CD14-positive monocyte (primary cell): ENCODE data around the gene TAS2R20. TPM values are rescaled to one million over a fixed set of nuclear protein-coding genes. Genes with fewer than 3 reads are reported as not detected.

Source experiments
- DNase-seq, 3 donors: peaks; one replicate each; pipeline ENCODE4 v3.0.0-alpha.2; 2011 to 2022
- H2AFZ ChIP-seq: 2 replicates; pipeline ENCODE4 v1.6.0; 2012; ENCODE audit warnings: mild to moderate bottlenecking, low read depth, low read length, inconsistent platforms; ENCODE audit not compliant: insufficient read depth, poor library complexity, severe bottlenecking
- H3K27ac ChIP-seq, 2 donors: 1 replicate in 1 of 2; 2 replicates in 1 of 2; pipeline ENCODE4 v1.5.1; 2012 to 2013; ENCODE audit warnings: low read length in 2 of 2, control low read depth in 1 of 2, inconsistent platforms in 1 of 2, low read depth in 1 of 2, mild to moderate bottlenecking in 1 of 2
- H3K27me3 ChIP-seq, 2 donors: one replicate each; pipeline versions ENCODE4 v1.6.0 to v1.6.1; 2011 to 2013; ENCODE audit warnings: low read length in 2 of 2; ENCODE audit not compliant: control insufficient read depth in 2 of 2, insufficient read depth in 2 of 2
- H3K36me3 ChIP-seq, 2 donors: replicated peaks in 1 of 2; 1 replicate in 1 of 2; 2 replicates in 1 of 2; pipeline versions ENCODE4 v1.5.1 to v1.6.1; 2012 to 2013; ENCODE audit warnings: low read length in 2 of 2, control low read depth in 1 of 2, inconsistent platforms in 1 of 2, mild to moderate bottlenecking in 1 of 2; ENCODE audit not compliant: insufficient read depth in 2 of 2, control insufficient read depth in 1 of 2
- H3K4me1 ChIP-seq, 2 donors: 1 replicate in 1 of 2; 2 replicates in 1 of 2; pipeline versions ENCODE4 v1.5.1 to v1.6.1; 2012 to 2013; ENCODE audit warnings: low read length in 2 of 2, control low read depth in 1 of 2, inconsistent platforms in 1 of 2, mild to moderate bottlenecking in 1 of 2, moderate library complexity in 1 of 2; ENCODE audit not compliant: insufficient read depth in 2 of 2, control insufficient read depth in 1 of 2
- H3K4me2 ChIP-seq: replicated peaks from 2 replicates; pipeline ENCODE3; 2012; ENCODE audit warnings: low read length, moderate library complexity, mild to moderate bottlenecking; ENCODE audit not compliant: poor library complexity, severe bottlenecking; ENCODE audit errors: extremely low read depth
- H3K4me3 ChIP-seq, 3 experiments: fragments of 200-600 bp in 1 of 3; sonication (generic) in 1 of 3; replicated peaks in 1 of 3; 1 replicate in 2 of 3; 2 replicates in 1 of 3; pipeline ENCODE4 v1.5.1; 2011 to 2013; ENCODE audit warnings: low read length in 3 of 3, mild to moderate bottlenecking in 3 of 3, control low read depth in 2 of 3, low read depth in 2 of 3, inconsistent platforms in 1 of 3, moderate library complexity in 1 of 3
- H3K79me2 ChIP-seq: 2 replicates; pipeline ENCODE4 v1.6.0; 2012; ENCODE audit warnings: mild to moderate bottlenecking, control low read depth, inconsistent platforms, low read length, moderate library complexity; ENCODE audit not compliant: insufficient read depth
- H3K9ac ChIP-seq: 2 replicates; pipeline ENCODE4 v1.6.0; 2017; ENCODE audit warnings: low read length, mild to moderate bottlenecking; ENCODE audit not compliant: insufficient read depth, poor library complexity, severe bottlenecking
- H3K9me3 ChIP-seq, 2 donors: replicated peaks in 1 of 2; 1 replicate in 1 of 2; 2 replicates in 1 of 2; pipeline versions ENCODE4 v1.5.1 to v1.6.1; 2012 to 2013; ENCODE audit warnings: low read length in 2 of 2, control low read depth in 1 of 2; ENCODE audit not compliant: control insufficient read depth in 1 of 2, insufficient read depth in 1 of 2
- H4K20me1 ChIP-seq: 2 replicates; pipeline ENCODE4 v1.6.0; 2012; ENCODE audit warnings: mild to moderate bottlenecking, low read length, control low read depth, moderate library complexity; ENCODE audit not compliant: insufficient read depth
- H3K27ac Mint-ChIP-seq, 7 donors: one replicate each; pipeline ENCODE4 v1.8.0; 2020; ENCODE audit warnings: mild to moderate bottlenecking in 7 of 7, mixed read lengths in 7 of 7, moderate library complexity in 6 of 7, inconsistent platforms in 2 of 7
- H3K27me3 Mint-ChIP-seq, 3 donors: one replicate each; pipeline ENCODE4 v1.8.0; 2021 to 2022; ENCODE audit warnings: low read depth in 3 of 3, mild to moderate bottlenecking in 3 of 3, mixed read lengths in 3 of 3, moderate library complexity in 3 of 3, inconsistent platforms in 1 of 3
- H3K36me3 Mint-ChIP-seq, 2 donors: one replicate each; pipeline ENCODE4 v1.8.0; 2020; ENCODE audit warnings: mixed read lengths in 2 of 2, inconsistent platforms in 1 of 2, mild to moderate bottlenecking in 1 of 2
- H3K4me1 Mint-ChIP-seq: one replicate; pipeline ENCODE4 v1.8.0; 2020; ENCODE audit warnings: mild to moderate bottlenecking, mixed read lengths
- H3K4me3 Mint-ChIP-seq, 2 donors: one replicate each; pipeline ENCODE4 v1.8.0; 2020; ENCODE audit warnings: mild to moderate bottlenecking in 2 of 2, mixed read lengths in 2 of 2, moderate library complexity in 1 of 2
- H3K9me3 Mint-ChIP-seq, 7 donors: one replicate each; pipeline ENCODE4 v1.8.0; 2020 to 2022; ENCODE audit warnings: mixed read lengths in 7 of 7, mild to moderate bottlenecking in 6 of 7, moderate library complexity in 6 of 7, inconsistent platforms in 2 of 7
- WGBS: methylation state at CpG from one replicate; pipeline ENCODE4 v1.1.5; 2013; ENCODE audit warnings: missing lambda C conversion rate; ENCODE audit not compliant: insufficient coverage; 5-methylcytosine and 5-hydroxymethylcytosine counted together
- intact Hi-C, 2 donors: fragments of 100-400 bp; cut with micrococcal nuclease; formaldehyde crosslinking; loops; one replicate each; pipeline versions ENCODE4 v1.15.0 to v1.15.1; 2023
- polyA plus RNA-seq, 3 donors: library from polyadenylated mRNA; depleted of rRNA in 1 of 3; unstranded in 2 of 3; stranded (reverse) in 1 of 3; fragments of 300-500 nt in 2 of 3; fragments of >200 nt in 1 of 3; fragmentation: Illumina TruSeq in 2 of 3; gene quantifications; 1 replicate in 2 of 3; 2 replicates in 1 of 3; pipeline ENCODE4 v1.2.3, GENCODE V29; 2012 to 2021
- TF ChIP-seq, protein P1 (sequence below): fragments of 200-600 bp; IDR thresholded peaks from one replicate; pipeline ENCODE4 v1.8.0; 2022; ENCODE audit warnings: antibody characterized with exemption, mild to moderate bottlenecking

Gene TAS2R20
- polyA plus RNA-seq, 3 donors = 0.71 TPM; not detected in 2

DNA sequence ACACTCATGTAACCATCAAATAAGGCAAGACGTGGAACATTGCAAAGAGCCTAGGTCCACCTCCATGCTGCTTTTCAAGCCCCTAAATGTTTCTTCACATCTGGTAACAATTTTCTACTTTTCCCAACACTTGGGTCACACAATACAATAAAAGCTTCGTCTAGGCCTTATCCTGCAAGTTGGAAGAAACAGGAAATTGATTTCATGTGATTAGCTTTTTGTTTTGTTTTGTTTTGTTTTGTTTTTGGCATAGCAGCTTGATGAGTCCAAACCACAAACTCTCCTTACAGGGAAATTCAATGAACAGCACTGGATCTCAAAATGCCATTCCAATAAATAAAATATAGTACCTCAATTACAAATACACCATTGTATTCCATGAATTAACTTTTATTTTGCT is 30.7 kb downstream of the TAS2R20 start:
- H3K4me3 ChIP-seq = no peak overlapping the region
- DNase-seq = no peak
- Mint-ChIP-seq H3K27me3 (no peaks in the 10 kb centered on the region), H3K27ac (no peak overlapping the region), H3K4me3 (no peak overlapping the region), H3K9me3 (peaks cover 0 to 7% (median 0%) of the 10 kb centered on the region in 7 donors), H3K36me3 (no peaks in the 10 kb centered on the region), H3K4me1 (peaks cover 3% of the 10 kb centered on the region)
- no peaks in the 10 kb centered on the region for H3K4me1 ChIP-seq
- no peak overlapping the region for H3K4me2 ChIP-seq
- H3K27me3 ChIP-seq = no peaks in the 10 kb centered on the region
- no peaks in the 10 kb centered on the region for H3K9me3 ChIP-seq
- H4K20me1 ChIP-seq = no peaks in the 10 kb centered on the region
- 71% methylated on average over 1 of the region's 2 CpGs for WGBS
- no peaks in the 10 kb centered on the region for H3K36me3 ChIP-seq
- H3K9ac ChIP-seq = no peak overlapping the region
- intact Hi-C loops = no loop called here
- TF ChIP-seq, protein P1, sequence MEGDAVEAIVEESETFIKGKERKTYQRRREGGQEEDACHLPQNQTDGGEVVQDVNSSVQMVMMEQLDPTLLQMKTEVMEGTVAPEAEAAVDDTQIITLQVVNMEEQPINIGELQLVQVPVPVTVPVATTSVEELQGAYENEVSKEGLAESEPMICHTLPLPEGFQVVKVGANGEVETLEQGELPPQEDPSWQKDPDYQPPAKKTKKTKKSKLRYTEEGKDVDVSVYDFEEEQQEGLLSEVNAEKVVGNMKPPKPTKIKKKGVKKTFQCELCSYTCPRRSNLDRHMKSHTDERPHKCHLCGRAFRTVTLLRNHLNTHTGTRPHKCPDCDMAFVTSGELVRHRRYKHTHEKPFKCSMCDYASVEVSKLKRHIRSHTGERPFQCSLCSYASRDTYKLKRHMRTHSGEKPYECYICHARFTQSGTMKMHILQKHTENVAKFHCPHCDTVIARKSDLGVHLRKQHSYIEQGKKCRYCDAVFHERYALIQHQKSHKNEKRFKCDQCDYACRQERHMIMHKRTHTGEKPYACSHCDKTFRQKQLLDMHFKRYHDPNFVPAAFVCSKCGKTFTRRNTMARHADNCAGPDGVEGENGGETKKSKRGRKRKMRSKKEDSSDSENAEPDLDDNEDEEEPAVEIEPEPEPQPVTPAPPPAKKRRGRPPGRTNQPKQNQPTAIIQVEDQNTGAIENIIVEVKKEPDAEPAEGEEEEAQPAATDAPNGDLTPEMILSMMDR = no peak
- no peak overlapping the region for H3K27ac ChIP-seq
- no peaks in the 10 kb centered on the region for H3K79me2 ChIP-seq
- H2AFZ ChIP-seq = no peak overlapping the region

DNA sequence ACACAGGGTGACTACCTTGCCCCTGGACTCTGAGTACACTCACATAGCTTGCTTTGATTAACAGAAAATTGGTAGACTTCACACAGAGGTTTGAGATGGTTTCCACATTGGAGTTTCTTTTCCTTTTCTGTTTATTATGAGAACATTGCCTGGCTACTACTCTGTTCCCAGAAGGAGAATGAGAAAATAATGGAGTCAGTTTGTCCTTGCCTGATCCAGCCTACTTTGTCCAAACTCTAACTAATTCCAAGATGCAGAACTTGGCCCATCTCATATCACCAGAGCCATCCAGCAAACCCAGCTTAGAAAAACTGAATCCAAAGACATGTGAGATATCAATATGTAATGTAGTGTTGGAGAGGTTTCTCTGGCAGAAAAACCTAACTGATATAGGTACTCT is 31.8 kb downstream of the TAS2R20 start:
- H3K27ac ChIP-seq = no peak overlapping the region
- no peak overlapping the region for H3K27ac Mint-ChIP-seq

More for the DNA sequence above, 31.8 kb downstream of the TAS2R20 start:
- Mint-ChIP-seq H3K9me3 (peaks cover 0 to 7% (median 0%) of the 10 kb centered on the region in 7 donors), H3K27me3 (no peaks in the 10 kb centered on the region), H3K36me3 (no peaks in the 10 kb centered on the region), H3K4me3 (no peak overlapping the region), H3K4me1 (peaks cover 3% of the 10 kb centered on the region)
- Histone ChIP-seq H3K79me2 (no peaks in the 10 kb centered on the region), H3K9ac (no peak overlapping the region), H3K36me3 (no peaks in the 10 kb centered on the region), H3K27me3 (no peaks in the 10 kb centered on the region), H3K4me2 (no peak overlapping the region), H3K9me3 (no peaks in the 10 kb centered on the region), H3K4me3 (no peak overlapping the region), H2AFZ (no peak overlapping the region), H3K4me1 (no peaks in the 10 kb centered on the region), H4K20me1 (no peaks in the 10 kb centered on the region)
- TF ChIP-seq, protein P1 = no peak
- intact Hi-C loops = no loop called here
- no peak for DNase-seq
